NCI-H748 (cell line): ENCODE measurements around the gene PASD1.

Source experiments
- DNase-seq: peaks from one replicate; lab custom pipeline; 2025; ENCODE audit not compliant: unreplicated experiment; lab: John Stamatoyannopoulos, UW

The PASD1 gene

DNA sequence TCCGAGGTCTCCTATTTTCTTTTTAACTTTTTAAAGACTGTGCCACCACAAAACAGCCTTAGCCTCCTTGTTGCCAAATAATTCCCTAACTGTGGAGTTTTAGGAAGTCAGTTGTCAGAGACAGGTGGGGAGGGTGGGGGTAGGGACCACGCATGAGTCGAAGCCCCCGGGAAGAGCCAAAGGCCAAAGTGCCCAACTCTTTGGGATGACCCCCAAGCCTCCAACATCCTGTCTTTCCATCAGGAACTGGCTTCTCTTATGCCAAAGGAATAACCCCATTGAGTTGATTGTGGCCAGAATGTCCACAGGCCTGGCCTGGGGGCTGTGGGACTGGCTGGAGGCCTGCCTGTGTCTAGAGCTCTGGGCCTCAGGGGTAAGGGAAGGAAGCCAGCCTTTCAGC is 137.6 kb downstream of the PASD1 start:
- no peak for DNase-seq

DNA sequence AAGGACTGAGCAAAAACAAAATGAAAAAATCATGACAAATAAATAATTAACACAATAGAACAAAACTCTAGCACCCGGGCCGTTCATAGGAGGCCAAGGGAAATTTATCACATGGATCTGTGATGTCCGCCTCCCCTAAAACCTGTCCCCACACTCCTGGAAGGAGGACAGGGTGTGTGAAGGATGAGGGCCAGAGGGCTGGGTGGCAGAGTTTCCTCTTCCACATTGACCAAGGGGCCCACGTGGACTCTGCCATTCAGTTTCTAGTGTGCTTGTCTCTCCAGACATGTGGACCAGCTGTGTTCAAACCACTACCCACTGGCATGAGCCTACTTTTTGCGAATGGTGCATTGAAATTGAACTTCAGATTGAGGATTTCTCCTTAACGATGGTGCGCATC is 138.1 kb downstream of the PASD1 start:
- no peak for DNase-seq

DNA sequence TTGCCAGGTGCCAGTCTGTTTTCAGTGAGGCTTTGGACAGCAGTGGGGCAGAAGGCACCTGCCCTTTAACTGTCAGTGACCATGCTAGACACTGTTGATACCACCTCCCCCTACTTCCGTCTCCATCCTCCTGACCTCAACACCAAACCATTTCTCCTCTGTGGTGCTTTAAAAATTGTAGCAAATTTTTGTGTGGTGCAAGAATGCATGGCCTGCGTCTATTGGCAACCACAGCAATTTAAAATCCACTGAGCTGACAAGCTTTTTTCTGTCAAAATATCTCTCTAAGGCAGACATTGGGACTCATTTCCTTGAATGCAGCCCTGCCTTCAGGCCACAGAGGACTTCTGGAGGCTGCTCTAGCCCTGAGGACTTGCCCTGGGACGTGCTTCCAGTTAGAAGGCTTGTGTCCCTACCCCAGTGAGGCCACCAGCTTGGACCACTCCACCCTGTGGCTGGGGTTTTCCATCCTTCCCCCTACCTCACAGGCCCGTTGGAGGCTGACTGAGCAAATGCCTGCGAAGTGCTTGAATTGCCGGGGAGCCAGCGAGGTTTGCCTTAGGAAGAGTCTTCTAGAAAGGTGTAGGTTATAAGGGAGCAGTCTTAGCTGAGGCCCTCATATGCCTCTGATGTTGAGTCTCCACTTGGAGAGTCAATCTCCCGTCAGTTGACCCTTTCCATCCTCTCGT is 138.7 kb downstream of the PASD1 start:
- DNase-seq = no peak

DNA sequence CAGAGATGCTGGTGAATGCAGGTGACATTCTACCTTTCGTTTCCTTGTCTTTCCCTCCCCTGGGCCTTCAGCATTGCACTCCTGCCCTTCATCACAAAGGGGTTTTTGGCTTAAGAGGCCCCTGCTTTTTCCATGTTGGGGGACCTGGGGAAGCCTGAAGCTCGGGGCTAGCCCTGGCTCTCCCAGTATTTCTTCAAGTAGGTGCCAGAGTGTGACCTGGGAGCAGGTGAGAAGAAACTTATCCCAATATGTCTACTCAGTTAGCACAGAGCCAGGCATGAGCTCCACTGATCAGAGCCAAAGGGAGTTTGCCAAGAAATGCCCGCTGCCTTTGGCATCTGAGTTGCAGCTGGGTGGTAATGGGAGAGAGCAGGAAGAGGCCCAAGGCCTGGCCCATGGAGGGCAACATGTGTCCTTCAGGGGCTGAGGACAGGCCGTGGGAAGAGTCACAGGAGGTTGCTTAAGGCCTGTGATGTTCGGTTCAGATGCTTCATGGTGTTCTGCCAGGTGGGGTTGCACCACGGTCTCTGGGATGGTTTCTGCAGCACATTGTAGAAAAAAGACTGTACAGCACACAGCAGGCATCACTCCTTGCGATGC is 139.4 kb downstream of the PASD1 start:
- no peak for DNase-seq

DNA sequence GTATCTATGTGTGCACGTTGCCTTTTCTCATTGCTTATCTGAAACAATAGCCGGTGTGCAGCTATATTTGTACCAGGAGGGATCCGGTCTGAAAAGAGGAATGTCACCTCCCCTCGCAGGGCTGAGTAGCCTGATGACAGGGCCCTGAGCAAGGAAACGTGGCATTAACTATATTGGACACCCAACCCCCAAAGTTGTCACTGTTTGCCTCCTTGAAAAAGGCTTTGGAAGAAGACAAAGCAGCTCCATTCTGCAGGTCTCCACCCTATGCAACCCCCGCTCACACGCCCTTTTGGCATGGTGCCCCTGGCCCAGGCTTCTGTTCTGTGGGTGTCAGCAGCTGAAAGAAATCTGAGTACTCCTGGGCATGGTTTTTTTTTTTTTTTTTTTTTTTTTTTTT is 140.0 kb downstream of the PASD1 start:
- peak; percentile 41 for DNase-seq

DNA sequence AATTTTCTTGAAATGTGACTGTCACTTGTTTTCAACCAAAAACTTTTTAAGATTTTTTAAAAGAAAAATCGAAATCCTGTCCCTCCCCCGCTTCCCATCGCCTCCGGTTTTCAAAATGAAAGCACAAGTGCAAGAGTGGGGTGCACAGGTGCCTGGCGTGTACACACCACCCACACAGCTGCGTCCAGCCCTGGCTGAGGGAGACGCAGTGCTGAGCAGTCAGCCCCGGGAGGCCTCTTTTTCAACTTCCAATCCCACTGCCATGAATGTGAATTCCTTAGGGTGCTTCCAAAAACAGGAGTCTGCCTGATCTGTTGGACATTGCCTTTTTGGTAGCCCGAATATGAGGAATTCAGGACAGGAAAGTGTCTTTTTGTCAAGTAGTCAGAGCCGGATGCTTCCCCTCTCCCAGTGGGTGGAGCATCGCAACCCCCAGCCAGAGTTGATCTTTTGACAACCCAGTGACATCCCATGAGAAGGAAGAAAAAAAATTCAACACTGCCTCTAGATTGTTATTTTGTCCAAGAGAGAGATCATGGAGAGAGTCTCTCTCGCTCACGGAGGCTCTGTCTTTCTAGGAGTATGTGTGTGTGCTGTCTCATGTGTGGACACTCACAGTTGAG is 140.7 kb downstream of the PASD1 start:
- no peak for DNase-seq

DNA sequence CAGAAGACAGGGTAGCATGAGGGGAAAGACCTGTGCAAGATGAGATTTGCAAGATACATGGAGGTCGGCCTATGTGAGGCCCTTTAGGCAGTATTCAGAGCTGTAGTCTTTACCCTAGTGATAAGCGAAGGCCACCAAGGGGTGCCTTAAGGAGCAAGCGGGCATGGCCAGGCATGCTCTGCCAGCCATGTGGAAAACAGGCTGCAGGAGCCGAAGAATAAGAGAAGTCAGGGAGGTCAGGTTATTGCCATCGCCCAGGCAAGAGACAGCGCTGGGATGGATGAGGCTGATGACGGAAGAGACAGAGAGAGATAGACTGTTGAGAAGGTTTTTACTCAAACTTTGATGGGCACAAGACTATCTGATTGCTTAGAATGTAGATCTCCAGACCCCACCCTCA is 145.3 kb downstream of the PASD1 start:
- DNase-seq = no peak

DNA sequence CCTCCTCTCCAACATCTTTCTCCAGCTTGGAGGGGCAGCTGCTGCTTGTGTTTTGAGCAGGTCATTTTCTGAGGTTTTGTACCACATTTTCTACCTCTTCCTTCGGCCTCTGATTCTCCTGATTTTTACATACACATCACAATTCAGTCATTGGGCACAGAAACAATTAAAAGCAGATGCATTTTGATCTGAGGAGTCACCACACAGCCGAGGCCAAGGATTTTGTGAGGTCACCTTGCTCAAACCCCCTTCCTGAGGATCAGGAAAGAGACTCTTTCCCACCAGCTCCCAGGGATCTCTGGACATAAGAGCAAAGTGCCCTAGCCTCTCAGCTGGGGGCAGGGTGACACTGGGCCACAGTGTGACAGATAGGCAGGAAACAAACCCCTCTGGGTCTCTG is 147.0 kb downstream of the PASD1 start:
- no peak for DNase-seq

DNA sequence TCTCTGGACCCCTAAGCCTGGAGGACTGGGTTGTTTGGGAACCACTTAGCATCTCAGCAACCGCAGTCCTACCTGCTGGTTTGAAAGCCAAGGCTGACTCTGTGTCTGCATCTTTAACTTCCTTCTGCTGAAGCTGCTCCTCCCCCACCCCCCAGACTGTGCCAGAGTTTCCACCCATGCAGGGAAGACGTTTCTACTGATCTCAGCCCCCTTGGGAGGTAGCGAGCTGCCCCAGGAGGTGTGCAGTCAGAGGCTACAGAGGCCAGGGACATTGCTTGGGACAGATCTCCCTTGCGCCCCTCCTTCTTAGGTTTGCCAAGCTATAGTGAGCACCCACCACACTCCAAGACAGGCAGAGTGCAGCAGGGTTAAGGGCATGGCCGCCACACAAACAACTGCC is 147.7 kb downstream of the PASD1 start:
- DNase-seq = no peak

DNA sequence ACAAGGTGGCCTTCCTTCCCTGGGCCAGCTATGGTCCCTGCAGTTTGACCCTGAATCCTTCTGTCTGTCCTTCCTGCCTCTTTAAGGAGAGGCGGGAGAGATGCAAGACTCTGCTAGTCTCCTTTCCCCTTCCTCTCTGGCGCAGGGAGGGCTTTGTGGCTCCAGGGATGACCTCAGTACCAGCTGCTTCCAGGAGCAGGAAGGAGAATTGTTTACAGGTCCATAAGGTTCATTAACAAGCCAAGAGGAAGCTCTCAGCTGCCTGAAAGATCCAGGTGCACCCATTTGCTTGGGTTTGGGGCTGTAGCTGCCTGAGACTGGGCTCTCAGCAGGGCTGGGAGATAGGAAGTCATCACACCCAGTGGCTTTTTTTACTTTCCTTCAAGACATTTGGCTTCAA is 148.3 kb downstream of the PASD1 start:
- DNase-seq = no peak

DNA sequence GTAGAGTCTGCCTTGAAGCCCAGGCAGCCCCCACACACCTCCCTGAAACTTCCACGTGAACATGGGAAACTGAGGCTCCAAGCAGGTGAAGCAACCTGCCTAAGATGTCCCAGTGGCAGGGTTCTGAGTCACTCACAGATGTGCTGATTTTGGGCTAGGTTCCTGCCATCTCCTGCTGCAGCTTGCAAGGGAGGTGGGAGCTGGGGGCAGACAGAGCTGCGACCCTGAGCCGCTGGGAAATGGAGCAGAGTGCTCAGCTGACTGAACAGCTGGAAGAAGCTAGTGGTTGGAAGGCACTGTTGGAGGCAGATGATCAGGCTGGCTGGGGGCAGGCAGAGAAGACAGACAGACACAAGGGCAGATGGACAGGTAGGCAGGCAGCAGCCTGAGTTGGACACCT is 148.8 kb downstream of the PASD1 start:
- no peak for DNase-seq

DNA sequence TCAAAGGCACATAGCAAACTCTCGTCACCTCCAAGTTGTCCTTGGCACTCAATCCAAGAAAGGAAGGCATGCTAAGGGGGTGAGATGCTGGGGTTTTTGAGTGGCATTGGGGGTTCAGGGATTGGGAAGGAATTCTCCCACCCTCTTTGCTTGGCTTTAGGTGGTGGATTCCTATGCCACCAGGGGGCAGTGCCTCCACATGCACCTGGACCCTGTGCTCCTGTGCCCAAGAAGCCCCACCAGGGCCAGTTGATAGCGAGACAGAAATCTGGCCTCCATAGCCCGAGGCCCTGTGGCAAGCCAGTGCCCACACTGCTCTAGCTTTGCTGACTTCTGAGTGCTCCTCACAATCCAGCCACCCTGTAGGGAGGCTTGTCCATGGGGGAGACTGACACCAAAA is 150.4 kb downstream of the PASD1 start:
- DNase-seq = peak; percentile 6

DNA sequence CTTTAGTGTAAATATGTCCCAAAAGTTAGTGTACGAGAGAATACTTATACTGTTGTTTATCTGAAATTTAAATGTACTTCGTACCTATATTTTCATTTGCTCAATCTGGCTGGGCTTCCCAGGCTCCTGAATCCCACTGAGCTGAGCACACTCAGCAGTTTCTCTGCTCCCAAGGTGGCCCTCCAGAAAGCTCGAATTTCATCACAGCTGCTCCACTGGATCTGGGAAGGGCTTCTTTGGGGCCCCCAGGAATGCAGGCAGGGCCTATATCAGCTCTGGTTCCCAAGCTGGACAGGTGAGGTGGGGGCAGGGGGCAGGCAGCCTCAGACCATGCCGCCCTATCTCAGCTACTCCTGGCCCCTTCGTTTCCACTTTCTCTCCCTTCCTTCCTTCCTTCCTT is 150.9 kb downstream of the PASD1 start:
- DNase-seq = no peak

DNA sequence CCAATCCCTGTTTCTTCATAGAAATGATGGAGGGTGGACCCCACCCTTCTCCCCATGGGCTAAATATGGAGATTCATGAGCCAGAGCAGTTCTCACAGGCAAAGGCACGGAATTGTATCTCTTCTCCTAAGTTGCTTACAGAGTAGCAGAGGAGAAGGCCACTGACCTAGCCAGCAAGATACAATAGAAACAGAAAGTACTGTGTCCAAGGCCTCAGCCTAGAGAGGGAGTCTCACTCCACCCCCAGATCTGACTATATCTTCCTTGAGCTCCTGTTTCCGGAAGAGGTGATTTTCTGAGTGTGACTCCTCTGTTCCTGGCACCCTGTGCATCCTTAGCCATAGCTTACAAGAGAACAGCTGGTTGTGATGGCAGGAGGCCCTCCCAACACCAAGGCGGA is 152.3 kb downstream of the PASD1 start, which contains the start of gene FATE1:
Gene FATE1 (plus strand): TSS at position 284 of the 400 bp plus-strand sequence. CDS start 85 bp downstream, at position 369.
- DNase-seq = no peak

DNA sequence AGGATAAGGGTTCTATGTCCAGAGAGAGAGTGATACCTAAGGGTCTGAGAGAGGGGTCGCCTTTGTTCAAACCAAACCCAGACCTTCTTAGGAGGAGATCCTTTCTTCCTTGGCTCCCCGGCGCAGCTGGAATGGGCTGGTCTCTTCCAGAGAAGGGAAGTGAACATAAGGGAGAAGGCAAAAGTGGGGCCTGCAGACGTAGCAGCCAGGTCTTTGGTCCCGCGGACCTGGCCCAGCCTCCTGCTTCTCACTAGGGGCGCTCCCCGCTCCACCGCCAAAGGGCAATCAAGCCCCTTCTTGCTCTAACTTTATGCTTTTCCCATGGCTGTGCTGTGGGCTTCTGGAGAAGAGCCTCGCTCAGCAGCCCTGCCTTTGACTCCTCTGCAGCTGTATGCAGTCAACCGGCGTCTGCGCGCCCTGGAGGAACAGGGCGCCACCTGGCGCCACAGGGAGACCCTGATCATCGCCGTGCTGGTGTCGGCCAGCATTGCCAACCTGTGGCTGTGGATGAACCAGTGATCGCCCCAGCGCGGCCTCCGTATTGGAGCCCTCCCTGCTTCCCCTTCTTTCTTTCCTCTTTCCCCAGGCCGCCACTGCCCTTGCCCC is 158.9 kb downstream of the PASD1 start:
- peak; percentile 37 for DNase-seq

DNA sequence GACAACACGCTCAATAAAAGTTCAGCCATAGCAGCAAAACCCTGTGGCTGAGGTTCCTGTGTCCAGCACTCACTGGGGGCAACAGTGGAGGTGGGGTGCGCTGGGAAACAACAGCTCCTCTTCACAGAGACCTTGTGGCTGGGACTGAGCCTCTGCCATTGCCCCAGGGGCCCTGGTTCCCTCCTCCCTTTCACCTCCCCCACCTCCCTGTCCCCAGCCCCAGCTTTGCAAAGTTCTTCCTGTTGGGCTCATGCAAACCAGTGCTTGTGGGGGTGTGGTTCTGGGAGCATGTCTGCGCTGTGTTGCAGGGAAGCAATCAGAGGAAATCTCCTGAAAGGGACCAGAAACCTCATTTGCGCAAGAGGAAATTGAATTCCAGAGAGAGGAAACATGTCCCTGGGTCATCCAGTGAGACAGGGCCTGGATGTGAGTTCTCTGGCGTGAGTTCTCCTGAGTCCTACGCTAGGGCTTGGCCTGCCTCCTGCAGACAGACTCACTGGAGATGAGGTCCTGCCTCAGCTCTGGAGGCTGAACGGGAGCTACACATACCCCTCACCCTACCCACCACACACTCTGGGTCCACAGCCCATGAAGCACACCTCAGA is 159.8 kb downstream of the PASD1 start:
- no peak for DNase-seq

DNA sequence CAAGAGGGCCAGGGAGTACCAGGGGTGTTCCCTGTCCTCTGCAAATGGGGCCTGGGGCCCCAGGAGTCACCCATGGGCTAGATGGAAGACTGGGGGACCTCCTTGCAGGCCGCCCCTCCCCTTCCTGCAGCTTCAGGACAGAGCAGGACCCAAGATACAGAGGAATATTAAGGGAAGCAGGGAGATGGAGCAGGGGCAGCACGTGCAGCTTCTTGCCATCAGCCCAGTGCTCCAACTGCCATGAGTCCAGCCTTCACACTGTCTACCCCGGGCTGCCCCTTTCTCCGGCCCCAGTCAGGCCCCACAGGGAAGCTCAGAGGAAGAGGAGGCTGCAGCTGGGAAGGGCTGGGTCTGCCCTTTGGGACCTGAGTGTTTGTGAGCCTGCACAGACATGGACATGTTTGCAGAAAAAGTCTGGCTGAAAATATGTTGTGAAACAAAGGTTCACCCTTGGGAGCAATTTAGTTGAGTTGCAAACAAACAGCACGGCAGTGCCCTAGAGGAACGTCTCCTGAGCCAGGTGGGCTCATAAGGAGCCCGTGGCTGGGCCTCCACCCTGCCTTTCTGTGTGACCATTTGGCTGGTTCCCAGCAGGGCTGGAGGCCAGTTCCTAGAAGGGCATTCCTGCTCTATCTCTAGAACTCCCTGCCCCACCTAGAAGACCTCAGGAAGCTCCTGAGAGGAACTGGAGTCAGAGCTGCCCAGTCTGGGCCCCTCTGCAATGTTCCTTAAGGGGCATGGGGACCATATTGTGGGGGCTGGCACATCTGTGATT is 161.3 kb downstream of the PASD1 start:
- DNase-seq = no peak

DNA sequence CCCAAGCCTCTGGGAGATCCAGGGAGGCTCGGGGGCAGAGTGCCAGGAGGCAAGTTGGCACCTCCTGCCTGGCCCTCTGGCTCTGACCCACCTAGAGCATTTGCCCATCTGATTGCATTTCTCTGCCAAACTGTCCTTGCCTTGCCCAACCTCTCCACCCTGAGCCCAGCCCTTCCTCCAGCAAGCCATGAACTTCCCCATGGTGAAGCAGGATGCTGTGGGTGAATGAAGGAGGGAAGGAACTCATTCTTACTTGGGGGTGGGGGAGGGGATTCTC is 161.8 kb downstream of the PASD1 start:
- DNase-seq = no peak
